Neural cell (in vitro differentiated cells): ENCODE measurements around the gene ST6GALNAC5. TPM values are rescaled to one million over a fixed set of nuclear protein-coding genes. Genes with fewer than 3 reads are reported as not detected.

Experiments used
- H2AFZ ChIP-seq: fragments of 200-600, 300-800 bp; sonication (generic), shearing (Covaris generic); 2 replicates; pipeline ENCODE4 v1.6.0; 2014; ENCODE audit warnings: low read depth, mild to moderate bottlenecking, antibody characterized with exemption, low read length, moderate library complexity
- H3F3A ChIP-seq: fragments of 200-600 bp; shearing (Covaris generic); 2 replicates; pipeline ENCODE4 v1.6.1; 2016; ENCODE audit warnings: mild to moderate bottlenecking, moderate library complexity, mixed read lengths, antibody characterized with exemption, low read length; ENCODE audit not compliant: insufficient read depth, poor library complexity, severe bottlenecking
- H3K27ac ChIP-seq: fragments of 200-600, 300-800 bp; sonication (generic), shearing (Covaris generic); 2 replicates; pipeline ENCODE4 v1.5.1; 2014; ENCODE audit warnings: mild to moderate bottlenecking, low read length, moderate library complexity
- H3K27me3 ChIP-seq: fragments of 300-800, 200-600 bp; sonication (generic), shearing (Covaris generic); 2 replicates; pipeline ENCODE4 v1.6.0; 2014; ENCODE audit warnings: mild to moderate bottlenecking, low read depth, low read length, moderate library complexity; ENCODE audit not compliant: insufficient read depth
- H3K36me3 ChIP-seq: fragments of 300-800, 200-600 bp; sonication (generic), shearing (Covaris generic); 2 replicates; pipeline ENCODE4 v1.5.1; 2014; ENCODE audit warnings: mild to moderate bottlenecking, antibody characterized with exemption, low read length, moderate library complexity; ENCODE audit not compliant: insufficient read depth
- H3K4me2 ChIP-seq: fragments of 300-800, 200-600 bp; sonication (generic), shearing (Covaris generic); 2 replicates; pipeline ENCODE4 v1.6.0; 2014; ENCODE audit warnings: mild to moderate bottlenecking, low read length
- H3K4me3 ChIP-seq: fragments of 300-800, 200-600 bp; sonication (generic), shearing (Covaris generic); 2 replicates; pipeline ENCODE4 v1.5.1; 2014; ENCODE audit warnings: mild to moderate bottlenecking, low read length, moderate library complexity
- H3K79me2 ChIP-seq: fragments of 200-600 bp; shearing (Covaris generic); replicated peaks from 2 replicates; pipeline ENCODE4 v1.6.0; 2014; ENCODE audit warnings: mild to moderate bottlenecking, low read length, moderate library complexity; ENCODE audit not compliant: insufficient read depth
- H3K9ac ChIP-seq: fragments of 300-800, 200-600 bp; sonication (generic), shearing (Covaris generic); 2 replicates; pipeline ENCODE4 v1.6.1; 2016; ENCODE audit warnings: mild to moderate bottlenecking, low read length, mixed read lengths
- H3K9me2 ChIP-seq: fragments of 200-600 bp; shearing (Covaris generic); 2 replicates; pipeline ENCODE4 v1.6.1; 2016; ENCODE audit warnings: mild to moderate bottlenecking, low read length, mixed read lengths; ENCODE audit not compliant: insufficient read depth
- H3K9me3 ChIP-seq: fragments of 200-600, 300-800 bp; sonication (generic), shearing (Covaris generic); 2 replicates; pipeline ENCODE4 v1.6.1; 2016; ENCODE audit warnings: mild to moderate bottlenecking, mixed run types, low read length, moderate library complexity, mixed read lengths
- H4K20me1 ChIP-seq: fragments of 200-600 bp; shearing (Covaris generic); 2 replicates; pipeline ENCODE4 v1.6.1; 2016; ENCODE audit warnings: mild to moderate bottlenecking, mixed run types; ENCODE audit not compliant: insufficient read depth
- EP300 ChIP-seq: fragments of 450-650 bp; conservative IDR thresholded peaks from 2 replicates; pipeline ENCODE4 v1.6.1; 2014; ENCODE audit warnings: antibody characterized with exemption, mild to moderate bottlenecking, moderate library complexity; ENCODE audit not compliant: poor library complexity, severe bottlenecking
- EZH2 ChIP-seq: fragments of 200-600, 300-800 bp; shearing (Covaris generic), sonication (generic); IDR thresholded peaks from 2 replicates; pipeline ENCODE4 v1.6.1; 2014; ENCODE audit warnings: antibody characterized with exemption, low read length, borderline replicate concordance, mild to moderate bottlenecking; ENCODE audit not compliant: insufficient read depth, poor library complexity, severe bottlenecking
- MXI1 ChIP-seq: fragments of 450-650 bp; conservative IDR thresholded peaks from 2 replicates; pipeline ENCODE4 v1.6.1; 2014; ENCODE audit warnings: antibody characterized with exemption, mild to moderate bottlenecking; ENCODE audit not compliant: poor library complexity, severe bottlenecking
- POLR2AphosphoS5 ChIP-seq: IDR thresholded peaks from 2 replicates; pipeline ENCODE4 v1.6.1; 2012
- RAD21 ChIP-seq: fragments of 450-650 bp; conservative IDR thresholded peaks from 2 replicates; pipeline ENCODE4 v1.6.1; 2014; ENCODE audit warnings: antibody characterized with exemption, mild to moderate bottlenecking, moderate library complexity
- SMC3 ChIP-seq: fragments of 450-650 bp; conservative IDR thresholded peaks from 2 replicates; pipeline ENCODE4 v1.6.1; 2014; ENCODE audit warnings: antibody characterized with exemption, mild to moderate bottlenecking, moderate library complexity; ENCODE audit not compliant: poor library complexity
- TAF1 ChIP-seq: IDR thresholded peaks from 2 replicates; pipeline ENCODE4 v1.6.1; 2012; ENCODE audit warnings: low read depth
- polyA plus RNA-seq: library from polyadenylated mRNA; depleted of rRNA; stranded (reverse); fragments of >200 nt; gene quantifications from 2 replicates; pipeline ENCODE4 v1.2.3, GENCODE V29; 2014
- TF ChIP-seq, protein P1 (sequence below): IDR thresholded peaks from 2 replicates; pipeline ENCODE4 v1.6.1; 2012; ENCODE audit warnings: borderline replicate concordance
- TF ChIP-seq, protein P2 (sequence below): fragments of 450-650 bp; IDR thresholded peaks from 2 replicates; pipeline ENCODE4 v1.5.1; 2014; ENCODE audit warnings: antibody characterized with exemption, mild to moderate bottlenecking, moderate library complexity; ENCODE audit not compliant: poor library complexity, severe bottlenecking

Gene ST6GALNAC5
- polyA plus RNA-seq, 1 donor from 2014 or later: 57.3 TPM

DNA sequence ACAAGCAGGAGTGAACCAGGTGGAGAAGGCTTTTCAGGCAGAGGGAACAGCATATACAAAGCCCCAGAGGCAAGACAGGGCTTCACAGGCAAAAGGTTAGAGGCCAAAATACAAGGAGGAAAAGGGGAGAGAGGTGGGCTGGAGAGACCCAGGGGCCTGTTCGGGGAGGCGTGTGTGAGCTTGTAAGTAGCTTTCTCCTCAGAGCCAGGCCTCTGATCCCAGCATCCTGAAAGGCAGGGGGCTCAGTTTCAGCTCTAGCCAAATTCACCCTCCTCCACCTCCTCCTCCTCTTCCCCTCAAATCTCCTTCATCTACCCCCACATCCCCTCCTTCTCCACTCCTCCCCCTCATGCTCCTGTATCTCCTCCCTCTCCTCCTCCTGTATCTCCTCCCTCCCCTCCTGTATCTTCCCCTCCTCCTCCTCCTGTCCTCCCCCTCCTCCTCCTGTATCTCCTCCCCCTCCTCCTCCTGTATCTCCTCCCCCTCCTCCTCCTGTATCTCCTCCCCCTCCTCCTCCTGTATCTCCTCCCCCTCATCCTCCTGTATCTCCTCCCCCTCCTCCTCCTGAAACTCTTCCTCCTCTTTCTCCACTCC, 148.6 kb downstream of the ST6GALNAC5 start:
- TF ChIP-seq, protein P1, sequence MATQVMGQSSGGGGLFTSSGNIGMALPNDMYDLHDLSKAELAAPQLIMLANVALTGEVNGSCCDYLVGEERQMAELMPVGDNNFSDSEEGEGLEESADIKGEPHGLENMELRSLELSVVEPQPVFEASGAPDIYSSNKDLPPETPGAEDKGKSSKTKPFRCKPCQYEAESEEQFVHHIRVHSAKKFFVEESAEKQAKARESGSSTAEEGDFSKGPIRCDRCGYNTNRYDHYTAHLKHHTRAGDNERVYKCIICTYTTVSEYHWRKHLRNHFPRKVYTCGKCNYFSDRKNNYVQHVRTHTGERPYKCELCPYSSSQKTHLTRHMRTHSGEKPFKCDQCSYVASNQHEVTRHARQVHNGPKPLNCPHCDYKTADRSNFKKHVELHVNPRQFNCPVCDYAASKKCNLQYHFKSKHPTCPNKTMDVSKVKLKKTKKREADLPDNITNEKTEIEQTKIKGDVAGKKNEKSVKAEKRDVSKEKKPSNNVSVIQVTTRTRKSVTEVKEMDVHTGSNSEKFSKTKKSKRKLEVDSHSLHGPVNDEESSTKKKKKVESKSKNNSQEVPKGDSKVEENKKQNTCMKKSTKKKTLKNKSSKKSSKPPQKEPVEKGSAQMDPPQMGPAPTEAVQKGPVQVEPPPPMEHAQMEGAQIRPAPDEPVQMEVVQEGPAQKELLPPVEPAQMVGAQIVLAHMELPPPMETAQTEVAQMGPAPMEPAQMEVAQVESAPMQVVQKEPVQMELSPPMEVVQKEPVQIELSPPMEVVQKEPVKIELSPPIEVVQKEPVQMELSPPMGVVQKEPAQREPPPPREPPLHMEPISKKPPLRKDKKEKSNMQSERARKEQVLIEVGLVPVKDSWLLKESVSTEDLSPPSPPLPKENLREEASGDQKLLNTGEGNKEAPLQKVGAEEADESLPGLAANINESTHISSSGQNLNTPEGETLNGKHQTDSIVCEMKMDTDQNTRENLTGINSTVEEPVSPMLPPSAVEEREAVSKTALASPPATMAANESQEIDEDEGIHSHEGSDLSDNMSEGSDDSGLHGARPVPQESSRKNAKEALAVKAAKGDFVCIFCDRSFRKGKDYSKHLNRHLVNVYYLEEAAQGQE: no peak
- TF ChIP-seq, protein P2, sequence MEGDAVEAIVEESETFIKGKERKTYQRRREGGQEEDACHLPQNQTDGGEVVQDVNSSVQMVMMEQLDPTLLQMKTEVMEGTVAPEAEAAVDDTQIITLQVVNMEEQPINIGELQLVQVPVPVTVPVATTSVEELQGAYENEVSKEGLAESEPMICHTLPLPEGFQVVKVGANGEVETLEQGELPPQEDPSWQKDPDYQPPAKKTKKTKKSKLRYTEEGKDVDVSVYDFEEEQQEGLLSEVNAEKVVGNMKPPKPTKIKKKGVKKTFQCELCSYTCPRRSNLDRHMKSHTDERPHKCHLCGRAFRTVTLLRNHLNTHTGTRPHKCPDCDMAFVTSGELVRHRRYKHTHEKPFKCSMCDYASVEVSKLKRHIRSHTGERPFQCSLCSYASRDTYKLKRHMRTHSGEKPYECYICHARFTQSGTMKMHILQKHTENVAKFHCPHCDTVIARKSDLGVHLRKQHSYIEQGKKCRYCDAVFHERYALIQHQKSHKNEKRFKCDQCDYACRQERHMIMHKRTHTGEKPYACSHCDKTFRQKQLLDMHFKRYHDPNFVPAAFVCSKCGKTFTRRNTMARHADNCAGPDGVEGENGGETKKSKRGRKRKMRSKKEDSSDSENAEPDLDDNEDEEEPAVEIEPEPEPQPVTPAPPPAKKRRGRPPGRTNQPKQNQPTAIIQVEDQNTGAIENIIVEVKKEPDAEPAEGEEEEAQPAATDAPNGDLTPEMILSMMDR: no peak
- TF ChIP-seq TAF1 (no peak), RAD21 (no peak), EZH2 (no peak), MXI1 (no peak), EP300 (no peak), POLR2AphosphoS5 (no peak), SMC3 (no peak)
- no peak overlapping the region for H2AFZ ChIP-seq
- no peak overlapping the region for H3K4me3 ChIP-seq
- H3K27me3 ChIP-seq: no peaks in the 10 kb centered on the region
- H4K20me1 ChIP-seq: no peaks in the 10 kb centered on the region
- peak overlapping the region; percentile 89 for H3K27ac ChIP-seq
- no peaks in the 10 kb centered on the region for H3K9me3 ChIP-seq
- H3K79me2 ChIP-seq: peaks cover 1% of the 10 kb centered on the region
- no peaks in the 10 kb centered on the region for H3K9me2 ChIP-seq
- peaks cover 22% of the 10 kb centered on the region for H3F3A ChIP-seq
- H3K36me3 ChIP-seq: no peaks in the 10 kb centered on the region
- H3K9ac ChIP-seq: peak overlapping the region; percentile 33
- no peak overlapping the region for H3K4me2 ChIP-seq

DNA sequence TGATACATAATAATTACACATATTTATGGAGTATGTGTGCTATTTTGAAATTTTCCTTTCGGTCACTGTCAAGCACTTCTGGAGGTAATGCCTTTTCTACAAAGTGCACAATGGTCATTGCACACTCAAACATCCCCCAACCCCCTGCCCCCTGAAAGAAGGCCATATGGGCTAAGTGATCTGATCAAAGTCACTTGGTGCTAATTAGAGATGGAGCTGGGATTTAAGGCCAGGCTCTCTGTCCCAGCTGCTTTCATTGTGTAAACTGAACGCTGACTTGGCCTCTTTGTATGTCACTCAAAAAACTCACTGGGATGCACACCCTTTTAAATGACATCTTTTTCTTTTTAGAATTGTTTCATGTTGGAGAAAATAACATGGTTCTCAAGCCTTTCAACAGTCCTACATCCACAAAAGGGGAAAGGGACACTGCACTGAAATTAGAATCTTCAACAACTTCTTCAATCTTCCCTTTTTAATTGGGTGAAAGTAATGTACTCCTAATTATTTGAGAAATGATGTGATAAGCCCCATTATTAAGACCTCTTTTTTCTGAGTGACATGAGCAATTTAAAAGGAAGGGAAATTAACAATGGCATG, 149.2 kb downstream of the ST6GALNAC5 start:
- no peaks in the 10 kb centered on the region for H3K9me3 ChIP-seq
- peaks cover 22% of the 10 kb centered on the region for H3F3A ChIP-seq
- TF ChIP-seq, protein P2: no peak
- no peak for TF ChIP-seq RAD21
- TF ChIP-seq, protein P1: no peak
- no peak for TF ChIP-seq EZH2
- TF ChIP-seq SMC3: no peak
- no peak for TF ChIP-seq MXI1
- no peak for TF ChIP-seq TAF1
- TF ChIP-seq EP300: no peak
- TF ChIP-seq POLR2AphosphoS5: no peak
- H3K27me3 ChIP-seq: no peaks in the 10 kb centered on the region
- H3K9ac ChIP-seq: peak overlapping the region; percentile 33
- H3K4me3 ChIP-seq: peak overlapping the region; percentile 36
- peak overlapping the region; percentile 89 for H3K27ac ChIP-seq
- H3K4me2 ChIP-seq: no peak overlapping the region
- no peak overlapping the region for H2AFZ ChIP-seq
- H3K9me2 ChIP-seq: no peaks in the 10 kb centered on the region
- no peaks in the 10 kb centered on the region for H4K20me1 ChIP-seq
- no peaks in the 10 kb centered on the region for H3K36me3 ChIP-seq
- H3K79me2 ChIP-seq: no peaks in the 10 kb centered on the region
